Measurements from ENCODE around the gene PDZD2.

DNA sequence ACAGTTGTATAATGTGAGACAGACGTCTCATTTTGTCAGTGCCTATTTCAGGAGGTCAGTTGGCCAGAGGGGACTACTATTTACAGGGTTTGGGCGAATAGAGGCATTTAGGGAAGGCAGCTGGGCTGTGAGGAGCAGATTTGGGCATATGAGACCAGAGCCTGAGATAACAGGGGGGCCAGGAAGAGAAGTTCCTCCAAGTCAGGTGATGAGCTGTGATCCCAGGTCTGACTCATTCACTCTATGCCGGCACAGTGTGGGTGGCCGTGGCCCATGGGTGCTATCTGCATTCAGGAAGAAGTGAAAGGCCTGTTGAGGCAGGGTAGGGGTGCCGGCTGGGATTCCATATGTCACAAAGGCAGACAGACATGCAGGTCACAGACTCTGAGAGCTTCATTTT lies 142.8 kb downstream of the PDZD2 start:
- TF ChIP-seq, protein P1, sequence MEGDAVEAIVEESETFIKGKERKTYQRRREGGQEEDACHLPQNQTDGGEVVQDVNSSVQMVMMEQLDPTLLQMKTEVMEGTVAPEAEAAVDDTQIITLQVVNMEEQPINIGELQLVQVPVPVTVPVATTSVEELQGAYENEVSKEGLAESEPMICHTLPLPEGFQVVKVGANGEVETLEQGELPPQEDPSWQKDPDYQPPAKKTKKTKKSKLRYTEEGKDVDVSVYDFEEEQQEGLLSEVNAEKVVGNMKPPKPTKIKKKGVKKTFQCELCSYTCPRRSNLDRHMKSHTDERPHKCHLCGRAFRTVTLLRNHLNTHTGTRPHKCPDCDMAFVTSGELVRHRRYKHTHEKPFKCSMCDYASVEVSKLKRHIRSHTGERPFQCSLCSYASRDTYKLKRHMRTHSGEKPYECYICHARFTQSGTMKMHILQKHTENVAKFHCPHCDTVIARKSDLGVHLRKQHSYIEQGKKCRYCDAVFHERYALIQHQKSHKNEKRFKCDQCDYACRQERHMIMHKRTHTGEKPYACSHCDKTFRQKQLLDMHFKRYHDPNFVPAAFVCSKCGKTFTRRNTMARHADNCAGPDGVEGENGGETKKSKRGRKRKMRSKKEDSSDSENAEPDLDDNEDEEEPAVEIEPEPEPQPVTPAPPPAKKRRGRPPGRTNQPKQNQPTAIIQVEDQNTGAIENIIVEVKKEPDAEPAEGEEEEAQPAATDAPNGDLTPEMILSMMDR (IDR thresholded peaks at IDR 0.05): no peak
- TF ChIP-seq POLR2A (IDR thresholded peaks at IDR 0.05) (no peak), POLR2AphosphoS5 (IDR thresholded peaks at IDR 0.05) (no peak)

Measured in sigmoid colon (tissue), 4 donors.